ENCODE measurements around the gene DLG2.

DNA sequence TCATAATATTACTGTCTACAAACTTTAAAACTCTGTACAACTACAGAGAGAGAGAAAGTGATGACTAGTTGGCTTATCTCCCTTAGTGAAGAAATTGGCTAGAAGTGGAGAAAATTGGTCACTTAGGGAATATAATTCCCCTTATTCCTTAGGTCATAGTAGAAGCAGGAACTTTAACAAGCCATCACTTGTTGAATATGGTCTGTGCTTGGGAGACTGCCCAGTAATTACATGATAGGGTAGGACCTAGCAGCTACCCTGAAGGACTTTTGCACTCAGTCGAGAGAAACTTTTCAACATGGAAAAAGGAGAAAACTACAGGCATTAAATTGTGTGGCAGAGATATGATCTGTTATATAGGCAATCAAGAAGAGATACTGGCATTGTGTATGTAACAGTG, 1764.5 kb downstream of the DLG2 start:
- TF ChIP-seq, protein P1, sequence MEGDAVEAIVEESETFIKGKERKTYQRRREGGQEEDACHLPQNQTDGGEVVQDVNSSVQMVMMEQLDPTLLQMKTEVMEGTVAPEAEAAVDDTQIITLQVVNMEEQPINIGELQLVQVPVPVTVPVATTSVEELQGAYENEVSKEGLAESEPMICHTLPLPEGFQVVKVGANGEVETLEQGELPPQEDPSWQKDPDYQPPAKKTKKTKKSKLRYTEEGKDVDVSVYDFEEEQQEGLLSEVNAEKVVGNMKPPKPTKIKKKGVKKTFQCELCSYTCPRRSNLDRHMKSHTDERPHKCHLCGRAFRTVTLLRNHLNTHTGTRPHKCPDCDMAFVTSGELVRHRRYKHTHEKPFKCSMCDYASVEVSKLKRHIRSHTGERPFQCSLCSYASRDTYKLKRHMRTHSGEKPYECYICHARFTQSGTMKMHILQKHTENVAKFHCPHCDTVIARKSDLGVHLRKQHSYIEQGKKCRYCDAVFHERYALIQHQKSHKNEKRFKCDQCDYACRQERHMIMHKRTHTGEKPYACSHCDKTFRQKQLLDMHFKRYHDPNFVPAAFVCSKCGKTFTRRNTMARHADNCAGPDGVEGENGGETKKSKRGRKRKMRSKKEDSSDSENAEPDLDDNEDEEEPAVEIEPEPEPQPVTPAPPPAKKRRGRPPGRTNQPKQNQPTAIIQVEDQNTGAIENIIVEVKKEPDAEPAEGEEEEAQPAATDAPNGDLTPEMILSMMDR (IDR thresholded peaks at IDR 0.05): no peak
- no peak for TF ChIP-seq POLR2A (IDR thresholded peaks at IDR 0.05)

All from uterus (tissue), 2 donors.